IMR-90 (cell line): ENCODE measurements around the gene CSTF2T. TPM values are rescaled to one million over a fixed set of nuclear protein-coding genes. Genes with fewer than 3 reads are reported as not detected.

ENCODE experiments used
- ATAC-seq: fragments of 200-7000 bp; cut with Tn5 transposase; 2 replicates; pipeline ENCODE4 v1.9.1; 2020; ENCODE audit warnings: low read depth, mild to moderate bottlenecking, moderate library complexity
- BruUV-seq: library from RNA; stranded (reverse); fragments of 400-500 nt; replicated peaks from 2 replicates; lab custom pipeline; 2021; lab: Mats Ljungman, UMichigan
- CTCF ChIA-PET: fragments of 300-600 bp; formaldehyde crosslinking; extraction: SDS; loops from one replicate; lab custom pipeline; 2021; ENCODE audit warnings: antibody characterized with exemption; lab: Yijun Ruan, JAX
- POLR2A ChIA-PET: fragments of 300-600 bp; sonication (Branson Sonifier 250); formaldehyde crosslinking; loops from one replicate; lab custom pipeline; 2022; ENCODE audit warnings: antibody characterized with exemption; ENCODE audit not compliant: unreplicated experiment; lab: Charles Lee
- DNase-seq: peaks from one replicate; pipeline ENCODE4 v3.0.0; 2013
- H2AFZ ChIP-seq: replicated peaks from 2 replicates; pipeline ENCODE3; 2013; ENCODE audit warnings: low read length, mild to moderate bottlenecking; ENCODE audit not compliant: poor library complexity
- H2AK5ac ChIP-seq: 2 replicates; pipeline ENCODE4 v1.6.1; 2013; ENCODE audit warnings: low read depth, low read length, inconsistent platforms
- H2AK9ac ChIP-seq: replicated peaks from 2 replicates; pipeline ENCODE3; 2013; ENCODE audit warnings: mild to moderate bottlenecking, low read depth, low read length, moderate library complexity; ENCODE audit not compliant: poor library complexity
- H2BK120ac ChIP-seq: 2 replicates; pipeline ENCODE4 v1.6.1; 2013; ENCODE audit warnings: low read depth, low read length, inconsistent platforms
- H2BK15ac ChIP-seq: 3 replicates; pipeline ENCODE4 v1.6.1; 2013; ENCODE audit warnings: low read depth, low read length, inconsistent platforms
- H2BK20ac ChIP-seq: 2 replicates; pipeline ENCODE4 v1.6.1; 2013; ENCODE audit warnings: low read depth, mild to moderate bottlenecking, inconsistent platforms, low read length, moderate library complexity
- H2BK5ac ChIP-seq: 2 replicates; pipeline ENCODE4 v1.6.1; 2013; ENCODE audit warnings: mild to moderate bottlenecking, low read depth, low read length, inconsistent platforms; ENCODE audit not compliant: poor library complexity, severe bottlenecking
- H3K14ac ChIP-seq: replicated peaks from 2 replicates; pipeline ENCODE4 v1.6.1; 2013; ENCODE audit warnings: low read depth, low read length, inconsistent platforms
- H3K18ac ChIP-seq: 2 replicates; pipeline ENCODE4 v1.6.1; 2013; ENCODE audit warnings: low read depth, low read length, control low read depth
- H3K23ac ChIP-seq: 2 replicates; pipeline ENCODE4 v1.6.1; 2013; ENCODE audit warnings: low read depth, low read length, inconsistent platforms
- H3K27ac ChIP-seq: 2 replicates; pipeline ENCODE4 v1.5.1; 2013; ENCODE audit warnings: mild to moderate bottlenecking, control low read depth, low read length; ENCODE audit not compliant: insufficient read depth
- H3K27me3 ChIP-seq: 2 replicates; pipeline ENCODE4 v1.6.1; 2013; ENCODE audit warnings: low read length; ENCODE audit not compliant: control insufficient read depth, insufficient read depth
- H3K36me3 ChIP-seq: 2 replicates; pipeline ENCODE4 v1.6.1; 2013; ENCODE audit warnings: low read length, mixed read lengths; ENCODE audit not compliant: control insufficient read depth, insufficient read depth
- H3K4ac ChIP-seq: 2 replicates; pipeline ENCODE4 v1.6.1; 2013; ENCODE audit warnings: low read depth, low read length, inconsistent platforms
- H3K4me1 ChIP-seq: 2 replicates; pipeline ENCODE4 v1.6.1; 2013; ENCODE audit warnings: low read length, mixed read lengths; ENCODE audit not compliant: control insufficient read depth, insufficient read depth
- H3K4me2 ChIP-seq: 2 replicates; pipeline ENCODE4 v1.6.1; 2013; ENCODE audit warnings: low read depth, mild to moderate bottlenecking, control low read depth, low read length, moderate library complexity
- H3K4me3 ChIP-seq: 2 replicates; pipeline ENCODE4 v1.5.1; 2013; ENCODE audit warnings: low read depth, mild to moderate bottlenecking, control low read depth, low read length, moderate library complexity; ENCODE audit not compliant: insufficient read depth
- H3K56ac ChIP-seq: 2 replicates; pipeline ENCODE4 v1.6.1; 2013; ENCODE audit warnings: low read length, inconsistent platforms; ENCODE audit not compliant: insufficient read depth; ENCODE audit errors: extremely low read depth
- H3K79me1 ChIP-seq, 2 experiments: 2 replicates each; pipeline ENCODE4 v1.6.1; 2013; ENCODE audit warnings: low read length in 2 of 2, inconsistent platforms in 1 of 2, low read depth in 1 of 2
- H3K9ac ChIP-seq: 2 replicates; pipeline ENCODE4 v1.6.1; 2013; ENCODE audit warnings: low read depth, low read length, control low read depth
- H3K9me1 ChIP-seq: 2 replicates; pipeline ENCODE4 v1.6.1; 2013; ENCODE audit warnings: low read length, inconsistent platforms; ENCODE audit not compliant: insufficient read depth
- H3K9me3 ChIP-seq: 2 replicates; pipeline ENCODE4 v1.6.1; 2013; ENCODE audit warnings: low read length; ENCODE audit not compliant: control insufficient read depth, insufficient read depth
- H4K20me1 ChIP-seq: 2 replicates; pipeline ENCODE4 v1.6.1; 2013; ENCODE audit warnings: low read length, inconsistent platforms; ENCODE audit not compliant: insufficient read depth
- H4K5ac ChIP-seq: 2 replicates; pipeline ENCODE4 v1.6.1; 2013; ENCODE audit warnings: mild to moderate bottlenecking, low read depth, low read length, control low read depth
- H4K8ac ChIP-seq, 2 experiments: 2 replicates each; pipeline ENCODE4 v1.6.1; 2013; ENCODE audit warnings: low read depth in 2 of 2, low read length in 2 of 2, control low read depth in 1 of 2, inconsistent platforms in 1 of 2
- H4K91ac ChIP-seq: 2 replicates; pipeline ENCODE4 v1.6.1; 2013; ENCODE audit warnings: low read depth, low read length, inconsistent platforms; ENCODE audit not compliant: insufficient read depth
- BHLHE40 ChIP-seq: fragments of 150-350 bp; IDR thresholded peaks from 2 replicates; pipeline ENCODE4 v1.6.1; 2016; ENCODE audit warnings: mild to moderate bottlenecking, low read depth, low read length
- CEBPB ChIP-seq: IDR thresholded peaks from 2 replicates; pipeline ENCODE4 v1.6.1; 2012; ENCODE audit warnings: low read depth, low read length, improper control_type of control experiment
- CTCF ChIP-seq: conservative IDR thresholded peaks from 2 replicates; pipeline ENCODE4 v1.5.1; 2012; ENCODE audit warnings: mild to moderate bottlenecking, low read depth, low read length, improper control_type of control experiment
- MAFK ChIP-seq: IDR thresholded peaks from 2 replicates; pipeline ENCODE4 v1.6.1; 2012; ENCODE audit warnings: low read depth, low read length, improper control_type of control experiment
- MAZ ChIP-seq: IDR thresholded peaks from 2 replicates; pipeline ENCODE4 v1.6.1; 2012; ENCODE audit warnings: low read depth, mild to moderate bottlenecking, low read length, improper control_type of control experiment, moderate library complexity, borderline replicate concordance
- MXI1 ChIP-seq: IDR thresholded peaks from 2 replicates; pipeline ENCODE4 v1.6.1; 2012; ENCODE audit warnings: low read depth, mild to moderate bottlenecking, low read length, moderate library complexity, borderline replicate concordance
- NFE2L2 ChIP-seq: fragments of 150-350 bp; IDR thresholded peaks from 2 replicates; pipeline ENCODE4 v1.6.1; 2016; ENCODE audit warnings: low read depth, mild to moderate bottlenecking, low read length
- POLR2A ChIP-seq: IDR thresholded peaks from 2 replicates; pipeline ENCODE4 v1.6.1; 2012; ENCODE audit warnings: mild to moderate bottlenecking, low read depth, low read length
- RAD21 ChIP-seq: IDR thresholded peaks from 2 replicates; pipeline ENCODE4 v1.6.1; 2012; ENCODE audit warnings: low read length, improper control_type of control experiment
- RCOR1 ChIP-seq: IDR thresholded peaks from 2 replicates; pipeline ENCODE4 v1.6.1; 2012; ENCODE audit warnings: mild to moderate bottlenecking, low read length, improper control_type of control experiment; ENCODE audit not compliant: insufficient replicate concordance
- USF2 ChIP-seq: fragments of 150-350 bp; IDR thresholded peaks from 2 replicates; pipeline ENCODE4 v1.6.1; 2017; ENCODE audit warnings: mild to moderate bottlenecking, antibody characterized with exemption, low read length, low read depth
- WGBS, 2 experiments: methylation state at CpG; one replicate each; pipeline versions ENCODE4 v1.1.5 to v1.1.7; 2013; ENCODE audit warnings: missing lambda C conversion rate in 2 of 2; ENCODE audit not compliant: insufficient read length in 1 of 2; ENCODE audit errors: extremely low coverage in 2 of 2; 5-methylcytosine and 5-hydroxymethylcytosine counted together
- dilution Hi-C: fragments of 300-500 bp; cut with HindIII; formaldehyde crosslinking; loops from one replicate; pipeline ENCODE4 v1.14.3; 2018; ENCODE audit warnings: low sequenced_read_pairs; ENCODE audit not compliant: unreplicated experiment
- in situ Hi-C: fragments of 300-500 bp; cut with MboI; formaldehyde crosslinking; loops from 3 replicates; pipeline ENCODE4 v1.14.3; 2019; ENCODE audit warnings: low sequenced_read_pairs, inconsistent platforms, mixed read lengths
- intact Hi-C: fragments of 100-400 bp; cut with micrococcal nuclease; formaldehyde crosslinking; loops from 2 replicates; pipeline ENCODE4 v1.10.0; 2022
- polyA plus RNA-seq, 3 experiments: library from polyadenylated mRNA; depleted of rRNA; stranded (reverse); fragments of >200 nt; gene quantifications; 2 replicates each; pipeline ENCODE4 v1.2.3, GENCODE V29; 2012; ENCODE audit warnings: low replicate concordance in 1 of 3
- total RNA-seq: library from RNA; depleted of rRNA; stranded (reverse); fragments of >200 nt; gene quantifications from 2 replicates; pipeline ENCODE4 v1.2.3, GENCODE V29; 2012

CSTF2T gene
- total and polyA plus RNA-seq, 2 of the 4 experiments (the other 2 are of a cell fraction): 7.2 to 18.6 TPM

- Histone ChIP-seq H3K9me1 (peaks cover 7% of the 10 kb centered on the region; the same call in 1 of the 2 replicates), H3K56ac (no peak overlapping the region), H4K91ac (no peak overlapping the region), H2AK5ac (no peak overlapping the region), H4K20me1 (peaks cover 8% of the 10 kb centered on the region), H3K23ac (no peak overlapping the region), H3K4me1 (peaks cover 11% of the 10 kb centered on the region), H3K4me2 (no peak overlapping the region), H3K4me3 (no peak overlapping the region), H2AFZ (no peak overlapping the region), H3K27me3 (no peaks in the 10 kb centered on the region), H3K9ac (no peak overlapping the region), H2BK5ac (no peak overlapping the region), H2BK15ac (no peak overlapping the region), H3K36me3 (0 out of 2 replicates have a peak, but pooled peaks cover 2% of the 10 kb centered on the region), H3K4ac (no peak overlapping the region), H3K14ac (no peak overlapping the region), H2BK120ac (no peak overlapping the region), H3K18ac (no peak overlapping the region), H4K5ac (no peak overlapping the region), H3K27ac (no peak overlapping the region), H3K79me1 (peaks cover 16 to 27% of the 10 kb centered on the region in 2 experiments; a peak in 3 of 4 replicates), H2AK9ac (no peak overlapping the region), H2BK20ac (no peak overlapping the region), H4K8ac (no peak overlapping the region), H3K9me3 (no peaks in the 10 kb centered on the region)
- TF ChIP-seq USF2 (no peak), CEBPB (no peak), MAZ (no peak), MAFK (no peak), CTCF (no peak), NFE2L2 (no peak), MXI1 (no peak), BHLHE40 (no peak), POLR2A (no peak), RAD21 (no peak), RCOR1 (no peak)
- in situ Hi-C loops: no loop called here
- WGBS, 2 experiments: no CpG with 5 or more reads among the region's 5 CpGs
- intact Hi-C loops: loop anchor here (10.0 kb wide), 2 partner anchors 619 to 689 kb away; partner anchors contain the start of gene PRKG1
- BruUV-seq: no TSS peak
- CTCF ChIA-PET: no interaction called here
- dilution Hi-C loops: no loop called here
- DNase-seq: no peak
- ATAC-seq: no peak
- POLR2A ChIA-PET: interaction anchor here (0.5 kb wide), 1 partner anchor 676 kb away, joined by 4 read pairs; no protein-coding TSS in a partner anchor
Measured at GRCh38 chr10:51694086-51694768, 5.2 kb downstream of the CSTF2T start.
